Osteoblast (primary cell): ENCODE data around the gene TENM4. TPM values are rescaled to one million over a fixed set of nuclear protein-coding genes. Genes with fewer than 3 reads are reported as not detected.

Experiments
- DNase-seq: peaks from one replicate; pipeline ENCODE4 v3.0.0; 2011; ENCODE audit warnings: low spot score, mixed read lengths; ENCODE audit not compliant: insufficient read length; ENCODE audit errors: missing footprints
- H2AFZ ChIP-seq: 2 replicates; pipeline ENCODE4 v1.6.0; 2011; ENCODE audit warnings: mild to moderate bottlenecking, low read length
- H3K27ac ChIP-seq: 2 replicates; pipeline ENCODE4 v1.5.1; 2011; ENCODE audit warnings: mild to moderate bottlenecking, low read depth, low read length, moderate library complexity
- H3K27me3 ChIP-seq: 2 replicates; pipeline ENCODE4 v1.6.0; 2012; ENCODE audit warnings: mild to moderate bottlenecking, control low read depth, inconsistent platforms, low read length, moderate library complexity; ENCODE audit not compliant: insufficient read depth
- H3K36me3 ChIP-seq: 2 replicates; pipeline ENCODE4 v1.5.1; 2011; ENCODE audit warnings: mild to moderate bottlenecking, low read length, control low read depth, moderate library complexity; ENCODE audit not compliant: insufficient read depth
- H3K4me1 ChIP-seq: 2 replicates; pipeline ENCODE4 v1.5.1; 2011; ENCODE audit warnings: mild to moderate bottlenecking, low read length, control low read depth, moderate library complexity; ENCODE audit not compliant: insufficient read depth
- H3K4me2 ChIP-seq: 2 replicates; pipeline ENCODE4 v1.6.0; 2011; ENCODE audit warnings: mild to moderate bottlenecking, low read length; ENCODE audit not compliant: insufficient read depth
- H3K4me3 ChIP-seq: fragments of 200-600 bp; sonication (generic); 3 replicates; pipeline ENCODE4 v1.5.1; 2012; ENCODE audit warnings: mild to moderate bottlenecking, low read length, inconsistent platforms; ENCODE audit not compliant: insufficient read depth
- H3K79me2 ChIP-seq: 2 replicates; pipeline ENCODE4 v1.6.0; 2012; ENCODE audit warnings: mild to moderate bottlenecking, low read length, control low read depth, inconsistent platforms; ENCODE audit not compliant: insufficient read depth
- H3K9me3 ChIP-seq: 2 replicates; pipeline ENCODE4 v1.5.1; 2011; ENCODE audit warnings: low read depth, low read length, control low read depth
- H4K20me1 ChIP-seq: 2 replicates; pipeline ENCODE4 v1.6.0; 2012; ENCODE audit warnings: mild to moderate bottlenecking, low read length, control low read depth; ENCODE audit not compliant: insufficient read depth
- total RNA-seq: library from RNA; depleted of rRNA; stranded (reverse); fragments of >200 nt; gene quantifications from 2 replicates; pipeline ENCODE4 v1.2.3, GENCODE V29; 2012
- TF ChIP-seq, protein P1 (sequence below): IDR thresholded peaks from 2 replicates; pipeline ENCODE4 v1.5.1; 2011; ENCODE audit warnings: mild to moderate bottlenecking, low read depth, low read length, moderate library complexity; ENCODE audit errors: extremely low read depth

Gene TENM4
- total RNA-seq, 1 donor: 63.3 TPM

DNA sequence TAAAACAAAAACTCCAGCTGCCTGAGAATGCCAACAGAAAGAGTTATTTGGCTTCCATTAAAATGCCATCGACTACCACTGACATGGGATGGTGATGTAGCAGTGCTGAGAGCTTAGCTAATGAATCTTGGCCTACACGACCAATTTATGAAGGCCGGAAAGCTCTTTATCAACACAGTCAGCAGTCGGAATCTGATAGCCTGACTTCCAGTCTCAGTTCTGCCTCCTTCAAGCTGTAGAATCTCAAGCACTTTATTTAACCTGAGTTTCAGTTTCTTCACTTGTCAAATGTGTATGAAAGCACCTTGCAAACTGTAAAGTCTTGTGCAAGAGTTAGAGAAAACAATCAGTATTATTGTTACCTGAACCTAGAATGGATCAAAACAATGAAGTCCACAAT is 530.5 kb downstream of the TENM4 start:
- TF ChIP-seq, protein P1, sequence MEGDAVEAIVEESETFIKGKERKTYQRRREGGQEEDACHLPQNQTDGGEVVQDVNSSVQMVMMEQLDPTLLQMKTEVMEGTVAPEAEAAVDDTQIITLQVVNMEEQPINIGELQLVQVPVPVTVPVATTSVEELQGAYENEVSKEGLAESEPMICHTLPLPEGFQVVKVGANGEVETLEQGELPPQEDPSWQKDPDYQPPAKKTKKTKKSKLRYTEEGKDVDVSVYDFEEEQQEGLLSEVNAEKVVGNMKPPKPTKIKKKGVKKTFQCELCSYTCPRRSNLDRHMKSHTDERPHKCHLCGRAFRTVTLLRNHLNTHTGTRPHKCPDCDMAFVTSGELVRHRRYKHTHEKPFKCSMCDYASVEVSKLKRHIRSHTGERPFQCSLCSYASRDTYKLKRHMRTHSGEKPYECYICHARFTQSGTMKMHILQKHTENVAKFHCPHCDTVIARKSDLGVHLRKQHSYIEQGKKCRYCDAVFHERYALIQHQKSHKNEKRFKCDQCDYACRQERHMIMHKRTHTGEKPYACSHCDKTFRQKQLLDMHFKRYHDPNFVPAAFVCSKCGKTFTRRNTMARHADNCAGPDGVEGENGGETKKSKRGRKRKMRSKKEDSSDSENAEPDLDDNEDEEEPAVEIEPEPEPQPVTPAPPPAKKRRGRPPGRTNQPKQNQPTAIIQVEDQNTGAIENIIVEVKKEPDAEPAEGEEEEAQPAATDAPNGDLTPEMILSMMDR: no peak
- Histone ChIP-seq H3K27me3 (no peaks in the 10 kb centered on the region), H3K4me2 (no peak overlapping the region), H3K4me3 (no peak overlapping the region), H3K79me2 (no peaks in the 10 kb centered on the region), H3K36me3 (no peaks in the 10 kb centered on the region), H4K20me1 (no peaks in the 10 kb centered on the region), H3K9me3 (no peaks in the 10 kb centered on the region), H3K4me1 (no peaks in the 10 kb centered on the region), H2AFZ (no peak overlapping the region), H3K27ac (no peak overlapping the region)
- DNase-seq: no peak

DNA sequence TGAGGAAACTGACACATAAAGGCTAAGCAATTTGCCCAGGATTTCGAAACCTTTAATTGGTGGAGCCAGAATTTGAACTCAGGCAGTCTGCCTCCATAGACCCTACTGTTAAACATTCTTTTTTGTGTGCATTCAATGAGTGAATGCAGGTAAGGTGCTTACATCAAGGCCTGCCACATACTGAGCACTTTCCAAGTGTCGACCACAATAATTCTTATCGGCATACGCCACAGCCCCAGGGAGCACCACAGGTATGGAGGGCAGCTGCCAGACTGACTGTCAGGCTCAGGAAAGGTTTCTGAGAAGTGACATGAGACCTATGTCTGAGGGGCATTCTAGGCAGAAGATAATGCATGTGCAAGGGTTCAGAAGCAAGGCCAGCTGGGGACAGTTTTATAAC is 531.4 kb downstream of the TENM4 start:
- Histone ChIP-seq H4K20me1 (no peaks in the 10 kb centered on the region), H3K4me3 (no peak overlapping the region), H3K27me3 (no peaks in the 10 kb centered on the region), H2AFZ (no peak overlapping the region), H3K36me3 (no peaks in the 10 kb centered on the region), H3K4me1 (no peaks in the 10 kb centered on the region), H3K9me3 (no peaks in the 10 kb centered on the region), H3K27ac (no peak overlapping the region), H3K4me2 (no peak overlapping the region), H3K79me2 (no peaks in the 10 kb centered on the region)
- TF ChIP-seq, protein P1: no peak
- no peak for DNase-seq

DNA sequence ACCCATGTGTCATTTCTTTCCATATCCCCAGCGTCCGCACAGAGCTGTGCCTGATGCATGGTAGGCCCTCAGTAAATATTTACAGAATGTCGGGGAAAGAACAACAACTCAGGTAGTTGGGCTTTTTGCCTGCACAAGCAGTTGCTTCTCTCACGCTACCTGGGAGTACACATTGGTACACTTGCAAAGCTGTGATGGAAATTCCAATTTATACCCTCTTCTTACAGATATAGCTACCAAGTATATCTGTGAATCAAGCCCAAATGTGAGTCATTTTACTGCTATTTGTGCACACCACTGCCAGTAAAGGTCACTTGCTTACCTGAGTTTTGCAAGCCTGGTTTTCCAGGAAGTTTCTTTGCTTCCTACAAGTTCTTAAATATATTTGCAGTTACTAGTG is 533.2 kb downstream of the TENM4 start:
- Histone ChIP-seq H4K20me1 (no peaks in the 10 kb centered on the region), H3K27me3 (no peaks in the 10 kb centered on the region), H3K4me2 (no peak overlapping the region), H2AFZ (no peak overlapping the region), H3K4me1 (no peaks in the 10 kb centered on the region), H3K36me3 (no peaks in the 10 kb centered on the region), H3K9me3 (no peaks in the 10 kb centered on the region), H3K79me2 (no peaks in the 10 kb centered on the region), H3K4me3 (no peak overlapping the region), H3K27ac (no peak overlapping the region)
- TF ChIP-seq, protein P1: no peak
- no peak for DNase-seq

DNA sequence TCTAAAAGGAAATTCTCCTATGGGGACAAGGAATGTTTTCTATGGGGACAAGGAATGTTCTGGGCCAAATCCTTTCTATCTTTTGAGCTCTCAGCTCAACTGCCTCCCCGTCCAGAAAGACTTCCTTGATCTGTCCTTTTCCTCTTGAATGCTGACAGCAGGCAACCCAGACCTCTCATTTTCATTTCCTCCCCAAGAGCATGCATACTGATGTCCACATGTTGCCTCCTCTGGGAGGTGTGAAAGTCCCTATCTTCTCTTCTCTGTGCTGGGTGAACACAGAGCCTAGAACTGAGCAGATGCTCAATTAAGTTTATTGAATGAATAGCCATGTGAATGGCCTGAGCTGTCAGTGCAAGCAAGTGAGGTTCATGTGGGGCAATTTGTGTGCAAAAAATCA is 534.3 kb downstream of the TENM4 start:
- Histone ChIP-seq H3K4me2 (no peak overlapping the region), H3K36me3 (no peaks in the 10 kb centered on the region), H3K9me3 (no peaks in the 10 kb centered on the region), H3K4me3 (no peak overlapping the region), H2AFZ (no peak overlapping the region), H3K4me1 (no peaks in the 10 kb centered on the region), H3K79me2 (no peaks in the 10 kb centered on the region), H3K27me3 (no peaks in the 10 kb centered on the region), H3K27ac (no peak overlapping the region), H4K20me1 (no peaks in the 10 kb centered on the region)
- DNase-seq: no peak
- TF ChIP-seq, protein P1: no peak
